GM12878 (cell line): Measurements from ENCODE around the gene ZNF776. TPM values are rescaled to one million over a fixed set of nuclear protein-coding genes. Genes with fewer than 3 reads are reported as not detected.

Experiments used
- CBX5 ChIP-seq: sonication (generic); IDR thresholded peaks from 2 replicates; pipeline ENCODE4 v1.6.1; 2016; ENCODE audit warnings: low read depth, moderate library complexity, mild to moderate bottlenecking, inconsistent platforms
- CHD1 ChIP-seq: IDR thresholded peaks from 2 replicates; pipeline ENCODE4 v1.6.1; 2012; ENCODE audit warnings: low read depth, low read length, improper control_type of control experiment
- FOXM1 ChIP-seq: IDR thresholded peaks from 2 replicates; pipeline ENCODE4 v1.6.1; 2012; ENCODE audit warnings: low read depth, mild to moderate bottlenecking, inconsistent platforms, low read length, moderate library complexity
- IRF4 ChIP-seq: IDR thresholded peaks from 2 replicates; pipeline ENCODE4 v1.6.1; 2011; ENCODE audit warnings: low read depth, low read length
- NFIC ChIP-seq: IDR thresholded peaks from 2 replicates; pipeline ENCODE4 v1.6.1; 2012; ENCODE audit warnings: low read depth, mild to moderate bottlenecking, inconsistent platforms, low read length, moderate library complexity
- NFYA ChIP-seq: IDR thresholded peaks from 2 replicates; pipeline ENCODE4 v1.6.1; 2011; ENCODE audit warnings: low read depth, mild to moderate bottlenecking, low read length, improper control_type of control experiment, borderline replicate concordance
- NR2C1 ChIP-seq: fragments of 450-650 bp; IDR thresholded peaks from 2 replicates; pipeline ENCODE4 v1.6.1; 2017; ENCODE audit warnings: antibody characterized with exemption, mild to moderate bottlenecking, moderate library complexity
- YBX1 ChIP-seq: fragments of 450-650 bp; IDR thresholded peaks from 2 replicates; pipeline ENCODE4 v1.6.1; 2016; ENCODE audit warnings: antibody characterized with exemption
- ZZZ3 ChIP-seq: IDR thresholded peaks from 2 replicates; pipeline ENCODE4 v1.6.1; 2011; ENCODE audit warnings: low read depth; ENCODE audit not compliant: control insufficient read depth, insufficient read length
- polyA plus RNA-seq, 11 experiments: library from polyadenylated mRNA; depleted of rRNA in 4 of 11; unstranded in 6 of 11; stranded (reverse) in 5 of 11; fragments of >200 nt; fragmentation: Nextera tagmentation in 4 of 11; fragmentation: Illumina TruSeq in 1 of 11; extraction: Ambion mirVana in 4 of 11; extraction: Trizol in 1 of 11; gene quantifications; 1 replicate in 1 of 11; 2 replicates in 10 of 11; pipeline versions ENCODE4 v1.2.1 to v1.2.3, GENCODE V29; 2011 to 2016; ENCODE audit warnings: inconsistent platforms in 2 of 11, missing spikeins in 2 of 11, low read depth in 1 of 11
- total RNA-seq, 4 experiments: library from RNA; depleted of rRNA in 3 of 4; stranded (reverse); fragments of >200 nt in 3 of 4; fragmentation: Illumina TruSeq in 1 of 4; extraction: Trizol in 1 of 4; gene quantifications; 2 replicates each; pipeline versions ENCODE4 v1.2.1 to v1.2.3, GENCODE V29; 2013 to 2021
- TF ChIP-seq, protein P1 (sequence below): fragments of 450-650 bp; formaldehyde crosslinking; IDR thresholded peaks from 2 replicates; pipeline ENCODE4 v1.4.0; 2022; ENCODE audit warnings: mild to moderate bottlenecking, moderate library complexity
- TF ChIP-seq, protein P2 (sequence below): fragments of 450-650 bp; IDR thresholded peaks from 2 replicates; pipeline ENCODE4 v1.6.1; 2018; ENCODE audit warnings: borderline replicate concordance, mild to moderate bottlenecking; ENCODE audit not compliant: partially characterized antibody
- TF ChIP-seq, protein P3 (sequence below): IDR thresholded peaks from 2 replicates; pipeline ENCODE4 v1.6.1; 2012; ENCODE audit warnings: improper control_type of control experiment, low read depth, low read length; ENCODE audit not compliant: insufficient replicate concordance
- TF ChIP-seq, protein P4 (sequence below): IDR thresholded peaks from 2 replicates; pipeline ENCODE4 v1.6.1; 2011; ENCODE audit warnings: low read depth, mild to moderate bottlenecking, low read length, moderate library complexity, borderline replicate concordance; ENCODE audit errors: extremely low read depth

Gene ZNF776
- total and polyA plus RNA-seq, 10 of the 15 experiments (the other 5 are each of a cell fraction or from before 2014, with no cell fraction given) = 1.9 to 16.3 (median 11.7) TPM

DNA sequence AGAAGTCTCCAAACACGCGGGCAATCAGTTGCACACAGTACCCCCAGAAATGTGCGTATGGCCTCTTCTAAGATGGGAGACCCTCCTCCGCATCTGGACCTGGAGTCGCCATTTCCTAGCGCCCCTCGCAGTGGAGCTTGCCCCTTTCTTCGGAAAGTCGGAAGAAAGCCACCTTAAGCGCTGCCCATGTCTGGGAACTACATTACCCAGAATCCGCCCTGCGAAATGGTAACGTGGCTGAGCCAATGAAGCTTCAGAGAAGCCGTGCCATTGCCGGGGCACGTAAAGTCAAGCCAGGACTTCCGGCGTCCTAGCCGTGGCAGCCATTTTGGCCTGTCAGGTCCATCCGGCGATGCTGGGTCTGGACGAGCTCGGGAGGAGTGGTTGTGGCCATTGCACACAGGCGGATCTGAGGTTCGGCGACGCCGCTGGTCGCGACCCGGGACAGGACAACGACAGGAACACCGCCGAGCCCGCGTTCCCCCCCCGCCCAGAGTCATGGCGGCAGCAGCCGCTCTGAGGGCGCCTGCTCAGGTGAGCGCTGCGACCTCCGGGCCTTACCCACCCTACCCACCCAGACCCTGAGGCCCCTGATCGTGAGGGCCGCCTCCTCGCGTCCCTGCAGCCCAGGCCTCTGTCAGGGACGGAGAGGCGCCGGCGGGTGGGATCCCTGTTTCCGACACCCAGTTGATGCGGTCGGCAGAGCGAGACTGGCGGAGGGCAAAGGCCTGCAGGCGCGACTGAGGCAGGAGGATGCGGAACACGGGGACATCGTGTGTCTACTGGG, 22.9 kb downstream of the ZNF776 start, which contains the start of gene ZNF586 (continued):
- TF ChIP-seq CBX5 (no peak), NR2C1 (peak; percentile 94), IRF4 (no peak), NFIC (no peak), YBX1 (no peak), NFYA (peak; percentile 5; the same call in 1 of the 2 replicates), ZZZ3 (no peak), CHD1 (no peak), FOXM1 (no peak)
- TF ChIP-seq, protein P1, sequence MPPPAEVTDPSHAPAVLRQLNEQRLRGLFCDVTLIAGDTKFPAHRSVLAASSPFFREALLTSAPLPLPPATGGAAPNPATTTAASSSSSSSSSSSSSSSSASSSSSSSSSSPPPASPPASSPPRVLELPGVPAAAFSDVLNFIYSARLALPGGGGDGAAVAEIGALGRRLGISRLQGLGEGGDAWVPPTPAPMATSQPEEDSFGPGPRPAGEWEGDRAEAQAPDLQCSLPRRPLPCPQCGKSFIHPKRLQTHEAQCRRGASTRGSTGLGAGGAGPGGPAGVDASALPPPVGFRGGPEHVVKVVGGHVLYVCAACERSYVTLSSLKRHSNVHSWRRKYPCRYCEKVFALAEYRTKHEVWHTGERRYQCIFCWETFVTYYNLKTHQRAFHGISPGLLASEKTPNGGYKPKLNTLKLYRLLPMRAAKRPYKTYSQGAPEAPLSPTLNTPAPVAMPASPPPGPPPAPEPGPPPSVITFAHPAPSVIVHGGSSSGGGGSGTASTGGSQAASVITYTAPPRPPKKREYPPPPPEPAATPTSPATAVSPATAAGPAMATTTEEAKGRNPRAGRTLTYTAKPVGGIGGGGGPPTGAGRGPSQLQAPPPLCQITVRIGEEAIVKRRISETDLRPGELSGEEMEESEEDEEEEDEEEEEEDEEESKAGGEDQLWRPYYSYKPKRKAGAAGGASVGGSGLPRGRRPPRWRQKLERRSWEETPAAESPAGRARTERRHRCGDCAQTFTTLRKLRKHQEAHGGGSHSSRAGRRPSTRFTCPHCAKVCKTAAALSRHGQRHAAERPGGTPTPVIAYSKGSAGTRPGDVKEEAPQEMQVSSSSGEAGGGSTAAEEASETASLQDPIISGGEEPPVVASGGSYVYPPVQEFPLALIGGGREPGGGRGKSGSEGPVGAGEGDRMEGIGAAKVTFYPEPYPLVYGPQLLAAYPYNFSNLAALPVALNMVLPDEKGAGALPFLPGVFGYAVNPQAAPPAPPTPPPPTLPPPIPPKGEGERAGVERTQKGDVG (CRISPR knock-in tag) = no peak
- TF ChIP-seq, protein P2, sequence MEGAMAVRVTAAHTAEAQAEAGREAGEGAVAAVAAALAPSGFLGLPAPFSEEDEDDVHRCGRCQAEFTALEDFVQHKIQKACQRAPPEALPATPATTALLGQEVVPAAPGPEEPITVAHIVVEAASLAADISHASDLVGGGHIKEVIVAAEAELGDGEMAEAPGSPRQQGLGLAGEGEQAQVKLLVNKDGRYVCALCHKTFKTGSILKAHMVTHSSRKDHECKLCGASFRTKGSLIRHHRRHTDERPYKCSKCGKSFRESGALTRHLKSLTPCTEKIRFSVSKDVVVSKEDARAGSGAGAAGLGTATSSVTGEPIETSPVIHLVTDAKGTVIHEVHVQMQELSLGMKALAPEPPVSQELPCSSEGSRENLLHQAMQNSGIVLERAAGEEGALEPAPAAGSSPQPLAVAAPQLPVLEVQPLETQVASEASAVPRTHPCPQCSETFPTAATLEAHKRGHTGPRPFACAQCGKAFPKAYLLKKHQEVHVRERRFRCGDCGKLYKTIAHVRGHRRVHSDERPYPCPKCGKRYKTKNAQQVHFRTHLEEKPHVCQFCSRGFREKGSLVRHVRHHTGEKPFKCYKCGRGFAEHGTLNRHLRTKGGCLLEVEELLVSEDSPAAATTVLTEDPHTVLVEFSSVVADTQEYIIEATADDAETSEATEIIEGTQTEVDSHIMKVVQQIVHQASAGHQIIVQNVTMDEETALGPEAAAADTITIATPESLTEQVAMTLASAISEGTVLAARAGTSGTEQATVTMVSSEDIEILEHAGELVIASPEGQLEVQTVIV = no peak
- TF ChIP-seq, protein P3, sequence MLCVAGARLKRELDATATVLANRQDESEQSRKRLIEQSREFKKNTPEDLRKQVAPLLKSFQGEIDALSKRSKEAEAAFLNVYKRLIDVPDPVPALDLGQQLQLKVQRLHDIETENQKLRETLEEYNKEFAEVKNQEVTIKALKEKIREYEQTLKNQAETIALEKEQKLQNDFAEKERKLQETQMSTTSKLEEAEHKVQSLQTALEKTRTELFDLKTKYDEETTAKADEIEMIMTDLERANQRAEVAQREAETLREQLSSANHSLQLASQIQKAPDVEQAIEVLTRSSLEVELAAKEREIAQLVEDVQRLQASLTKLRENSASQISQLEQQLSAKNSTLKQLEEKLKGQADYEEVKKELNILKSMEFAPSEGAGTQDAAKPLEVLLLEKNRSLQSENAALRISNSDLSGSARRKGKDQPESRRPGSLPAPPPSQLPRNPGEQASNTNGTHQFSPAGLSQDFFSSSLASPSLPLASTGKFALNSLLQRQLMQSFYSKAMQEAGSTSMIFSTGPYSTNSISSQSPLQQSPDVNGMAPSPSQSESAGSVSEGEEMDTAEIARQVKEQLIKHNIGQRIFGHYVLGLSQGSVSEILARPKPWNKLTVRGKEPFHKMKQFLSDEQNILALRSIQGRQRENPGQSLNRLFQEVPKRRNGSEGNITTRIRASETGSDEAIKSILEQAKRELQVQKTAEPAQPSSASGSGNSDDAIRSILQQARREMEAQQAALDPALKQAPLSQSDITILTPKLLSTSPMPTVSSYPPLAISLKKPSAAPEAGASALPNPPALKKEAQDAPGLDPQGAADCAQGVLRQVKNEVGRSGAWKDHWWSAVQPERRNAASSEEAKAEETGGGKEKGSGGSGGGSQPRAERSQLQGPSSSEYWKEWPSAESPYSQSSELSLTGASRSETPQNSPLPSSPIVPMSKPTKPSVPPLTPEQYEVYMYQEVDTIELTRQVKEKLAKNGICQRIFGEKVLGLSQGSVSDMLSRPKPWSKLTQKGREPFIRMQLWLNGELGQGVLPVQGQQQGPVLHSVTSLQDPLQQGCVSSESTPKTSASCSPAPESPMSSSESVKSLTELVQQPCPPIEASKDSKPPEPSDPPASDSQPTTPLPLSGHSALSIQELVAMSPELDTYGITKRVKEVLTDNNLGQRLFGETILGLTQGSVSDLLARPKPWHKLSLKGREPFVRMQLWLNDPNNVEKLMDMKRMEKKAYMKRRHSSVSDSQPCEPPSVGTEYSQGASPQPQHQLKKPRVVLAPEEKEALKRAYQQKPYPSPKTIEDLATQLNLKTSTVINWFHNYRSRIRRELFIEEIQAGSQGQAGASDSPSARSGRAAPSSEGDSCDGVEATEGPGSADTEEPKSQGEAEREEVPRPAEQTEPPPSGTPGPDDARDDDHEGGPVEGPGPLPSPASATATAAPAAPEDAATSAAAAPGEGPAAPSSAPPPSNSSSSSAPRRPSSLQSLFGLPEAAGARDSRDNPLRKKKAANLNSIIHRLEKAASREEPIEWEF = no peak
- TF ChIP-seq, protein P4, sequence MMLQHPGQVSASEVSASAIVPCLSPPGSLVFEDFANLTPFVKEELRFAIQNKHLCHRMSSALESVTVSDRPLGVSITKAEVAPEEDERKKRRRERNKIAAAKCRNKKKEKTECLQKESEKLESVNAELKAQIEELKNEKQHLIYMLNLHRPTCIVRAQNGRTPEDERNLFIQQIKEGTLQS = no peak
